ENCODE results near the gene STAT6.

DNA sequence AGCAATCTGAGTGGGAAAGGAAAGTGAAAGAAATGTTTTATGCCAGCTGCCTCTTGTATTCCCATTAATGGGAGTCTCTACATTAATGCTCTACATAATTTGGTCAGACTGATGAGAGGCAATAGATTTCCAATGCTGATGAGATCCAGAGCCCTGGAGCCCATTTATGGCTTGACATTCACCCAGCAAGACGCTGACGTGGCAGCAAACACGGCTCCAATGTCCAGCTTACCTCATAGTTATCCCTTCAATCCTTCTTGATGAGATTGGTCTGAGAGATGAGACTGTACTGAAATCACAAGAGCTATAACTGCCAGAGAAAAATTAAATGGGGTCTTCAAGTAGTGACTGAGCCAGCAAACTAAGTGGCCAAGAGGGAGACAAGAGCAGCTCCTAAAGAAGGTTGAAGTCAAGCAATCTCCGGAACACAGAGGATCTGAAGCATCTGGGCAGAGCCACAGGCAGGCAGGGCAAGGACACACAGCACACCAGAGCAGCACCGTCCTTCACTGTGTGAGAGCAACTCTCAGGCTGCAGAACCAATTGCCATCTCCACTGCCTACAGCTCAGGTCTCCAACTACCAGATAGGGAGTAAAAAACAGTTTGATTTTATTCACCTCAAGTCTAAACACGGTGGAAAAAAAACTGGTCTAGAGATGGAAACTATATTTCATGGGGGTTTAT is 54.0 kb downstream of the STAT6 start:
- TF ChIP-seq, protein P1, sequence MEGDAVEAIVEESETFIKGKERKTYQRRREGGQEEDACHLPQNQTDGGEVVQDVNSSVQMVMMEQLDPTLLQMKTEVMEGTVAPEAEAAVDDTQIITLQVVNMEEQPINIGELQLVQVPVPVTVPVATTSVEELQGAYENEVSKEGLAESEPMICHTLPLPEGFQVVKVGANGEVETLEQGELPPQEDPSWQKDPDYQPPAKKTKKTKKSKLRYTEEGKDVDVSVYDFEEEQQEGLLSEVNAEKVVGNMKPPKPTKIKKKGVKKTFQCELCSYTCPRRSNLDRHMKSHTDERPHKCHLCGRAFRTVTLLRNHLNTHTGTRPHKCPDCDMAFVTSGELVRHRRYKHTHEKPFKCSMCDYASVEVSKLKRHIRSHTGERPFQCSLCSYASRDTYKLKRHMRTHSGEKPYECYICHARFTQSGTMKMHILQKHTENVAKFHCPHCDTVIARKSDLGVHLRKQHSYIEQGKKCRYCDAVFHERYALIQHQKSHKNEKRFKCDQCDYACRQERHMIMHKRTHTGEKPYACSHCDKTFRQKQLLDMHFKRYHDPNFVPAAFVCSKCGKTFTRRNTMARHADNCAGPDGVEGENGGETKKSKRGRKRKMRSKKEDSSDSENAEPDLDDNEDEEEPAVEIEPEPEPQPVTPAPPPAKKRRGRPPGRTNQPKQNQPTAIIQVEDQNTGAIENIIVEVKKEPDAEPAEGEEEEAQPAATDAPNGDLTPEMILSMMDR (IDR thresholded peaks at IDR 0.05) = no peak
- TF ChIP-seq, protein P2, sequence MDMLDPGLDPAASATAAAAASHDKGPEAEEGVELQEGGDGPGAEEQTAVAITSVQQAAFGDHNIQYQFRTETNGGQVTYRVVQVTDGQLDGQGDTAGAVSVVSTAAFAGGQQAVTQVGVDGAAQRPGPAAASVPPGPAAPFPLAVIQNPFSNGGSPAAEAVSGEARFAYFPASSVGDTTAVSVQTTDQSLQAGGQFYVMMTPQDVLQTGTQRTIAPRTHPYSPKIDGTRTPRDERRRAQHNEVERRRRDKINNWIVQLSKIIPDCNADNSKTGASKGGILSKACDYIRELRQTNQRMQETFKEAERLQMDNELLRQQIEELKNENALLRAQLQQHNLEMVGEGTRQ (IDR thresholded peaks at IDR 0.05) = no peak
- TF ChIP-seq EP300 (IDR thresholded peaks at IDR 0.05) (no peak), HOXB13 (CRISPR knock-in tag; IDR thresholded peaks at IDR 0.05; ENCODE audit: low read depth) (no peak), POLR2A (IDR thresholded peaks at IDR 0.05; ENCODE audit: low read length) (no peak), MAFK (IDR thresholded peaks at IDR 0.05; ENCODE audit: partially characterized antibody) (no peak)
- TF ChIP-seq, protein P3, sequence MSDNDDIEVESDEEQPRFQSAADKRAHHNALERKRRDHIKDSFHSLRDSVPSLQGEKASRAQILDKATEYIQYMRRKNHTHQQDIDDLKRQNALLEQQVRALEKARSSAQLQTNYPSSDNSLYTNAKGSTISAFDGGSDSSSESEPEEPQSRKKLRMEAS (IDR thresholded peaks at IDR 0.05) = no peak

All from A549 (cell line).